Peyer's patch (tissue), 4 donors: ENCODE data around the gene STK24.

Experiments used
- CTCF ChIP-seq, 6 experiments: fragments of 450-650 bp in 4 of 6; fragments of 200-600 bp in 2 of 6; sonication (generic) in 1 of 6; IDR thresholded peaks; one replicate each; pipeline ENCODE4 v1.5.1; 2017 to 2019; ENCODE audit warnings: antibody characterized with exemption in 6 of 6, mild to moderate bottlenecking in 3 of 6, moderate library complexity in 1 of 6
- POLR2A ChIP-seq, 2 donors: fragments of 450-650 bp; IDR thresholded peaks; one replicate each; pipeline ENCODE4 v1.5.1; 2017; ENCODE audit warnings: antibody characterized with exemption in 2 of 2, mild to moderate bottlenecking in 2 of 2, moderate library complexity in 2 of 2

GRCh38 chr13:98478189-98479129 is 98.4 kb downstream of the STK24 start:
- TF ChIP-seq CTCF (IDR thresholded peaks at IDR 0.05) (no peak), POLR2A (IDR thresholded peaks at IDR 0.05) (no peak)
